KMS-11 (cell line): ENCODE measurements around the gene TDRD9.

Experiments
- H2AFZ ChIP-seq: fragments of 200-600 bp; sonication (generic); 2 replicates; pipeline ENCODE4 v1.6.1; 2016; ENCODE audit warnings: antibody characterized with exemption, mixed run types, low read depth
- H3K27ac ChIP-seq: fragments of 200-600 bp; sonication (generic); 2 replicates; pipeline ENCODE4 v1.6.1; 2016; ENCODE audit warnings: mild to moderate bottlenecking, mixed run types
- H3K27me3 ChIP-seq: fragments of 200-600 bp; sonication (generic); 2 replicates; pipeline ENCODE4 v1.6.1; 2017; ENCODE audit warnings: mild to moderate bottlenecking, low read depth, mixed run types, moderate library complexity; ENCODE audit not compliant: insufficient read depth
- H3K36me3 ChIP-seq: fragments of 200-600 bp; sonication (generic); 2 replicates; pipeline ENCODE4 v1.6.1; 2017; ENCODE audit warnings: mild to moderate bottlenecking, mixed run types; ENCODE audit not compliant: insufficient read depth
- H3K4me1 ChIP-seq: fragments of 200-600 bp; sonication (generic); 2 replicates; pipeline ENCODE4 v1.6.1; 2016; ENCODE audit warnings: mild to moderate bottlenecking, low read depth, mixed run types; ENCODE audit not compliant: poor library complexity, severe bottlenecking
- H3K4me2 ChIP-seq: fragments of 200-600 bp; sonication (generic); 2 replicates; pipeline ENCODE4 v1.7.0; 2016; ENCODE audit warnings: mild to moderate bottlenecking, mixed run types
- H3K4me3 ChIP-seq: fragments of 200-600 bp; sonication (generic); IDR thresholded peaks from 2 replicates; pipeline ENCODE4 v1.6.1; 2017; ENCODE audit warnings: low read depth, low read length, mixed read lengths; ENCODE audit not compliant: insufficient read depth
- H3K79me2 ChIP-seq: fragments of 200-600 bp; sonication (generic); 2 replicates; pipeline ENCODE4 v1.6.1; 2016; ENCODE audit warnings: low read depth, mixed run types; ENCODE audit not compliant: insufficient read depth
- H3K9ac ChIP-seq: fragments of 200-600 bp; sonication (generic); 2 replicates; pipeline ENCODE4 v1.6.1; 2016; ENCODE audit warnings: mild to moderate bottlenecking, mixed run types
- H4K20me1 ChIP-seq: fragments of 200-600 bp; sonication (generic); 2 replicates; pipeline ENCODE4 v1.6.1; 2016; ENCODE audit warnings: mild to moderate bottlenecking, mixed run types; ENCODE audit not compliant: insufficient read depth
- CTCF ChIP-seq: fragments of 200-600 bp; sonication (generic); conservative IDR thresholded peaks from 2 replicates; pipeline ENCODE4 v1.6.1; 2017; ENCODE audit warnings: low read depth, mild to moderate bottlenecking, antibody characterized with exemption, low read length, moderate library complexity, mixed read lengths

Gene TDRD9

GRCh38 chr14:103997391-103997790 lies 69.1 kb downstream of the TDRD9 start:
- Histone ChIP-seq H3K4me2 (no peak overlapping the region), H3K36me3 (no peaks in the 10 kb centered on the region), H3K4me1 (no peaks in the 10 kb centered on the region), H2AFZ (no peak overlapping the region), H4K20me1 (no peaks in the 10 kb centered on the region), H3K9ac (no peak overlapping the region), H3K27ac (no peak overlapping the region), H3K27me3 (no peaks in the 10 kb centered on the region), H3K79me2 (no peaks in the 10 kb centered on the region), H3K4me3 (no peak overlapping the region)
- TF ChIP-seq CTCF, result no peak

DNA sequence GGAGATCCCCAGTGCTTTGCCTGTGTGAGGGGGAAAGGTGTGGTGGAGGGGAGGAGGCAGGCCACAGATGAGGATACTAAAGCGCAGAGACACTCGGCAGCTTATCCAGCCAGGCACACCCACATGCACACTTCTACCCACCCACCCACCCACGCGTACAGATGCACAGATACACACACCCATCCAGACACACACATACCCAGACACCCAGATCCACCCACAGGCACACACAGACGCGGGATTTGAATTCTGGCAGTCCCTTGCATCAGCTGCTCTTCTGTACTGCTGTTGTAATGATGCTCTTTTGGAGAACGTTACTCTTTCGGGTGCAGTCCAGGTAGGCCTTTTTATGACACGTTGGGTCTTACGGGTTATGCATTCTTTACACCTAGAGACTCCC lies 69.8 kb downstream of the TDRD9 start:
- Histone ChIP-seq H3K4me2 (no peak overlapping the region), H3K36me3 (no peaks in the 10 kb centered on the region), H2AFZ (no peak overlapping the region), H3K79me2 (no peaks in the 10 kb centered on the region), H3K27ac (no peak overlapping the region), H4K20me1 (no peaks in the 10 kb centered on the region), H3K4me3 (no peak overlapping the region), H3K9ac (no peak overlapping the region), H3K4me1 (no peaks in the 10 kb centered on the region), H3K27me3 (no peaks in the 10 kb centered on the region)
- no peak for TF ChIP-seq CTCF

- Histone ChIP-seq H3K27me3 (no peaks in the 10 kb centered on the region), H3K36me3 (no peaks in the 10 kb centered on the region), H3K4me2 (no peak overlapping the region), H4K20me1 (no peaks in the 10 kb centered on the region), H3K27ac (no peak overlapping the region), H3K79me2 (no peaks in the 10 kb centered on the region), H3K9ac (no peak overlapping the region), H3K4me1 (no peaks in the 10 kb centered on the region), H3K4me3 (no peak overlapping the region), H2AFZ (no peak overlapping the region)
- TF ChIP-seq CTCF, result no peak
Observed at GRCh38 chr14:103999795-104000440, 71.7 kb downstream of the TDRD9 start.

- no peaks in the 10 kb centered on the region for H3K36me3 ChIP-seq
- H3K4me2 ChIP-seq, result no peak overlapping the region
- H3K4me1 ChIP-seq, result no peaks in the 10 kb centered on the region
- no peaks in the 10 kb centered on the region for H4K20me1 ChIP-seq
- no peak for TF ChIP-seq CTCF
- no peak overlapping the region for H2AFZ ChIP-seq
- H3K27me3 ChIP-seq, result no peaks in the 10 kb centered on the region
- no peak overlapping the region for H3K9ac ChIP-seq
- H3K4me3 ChIP-seq, result no peak overlapping the region
- H3K79me2 ChIP-seq, result no peaks in the 10 kb centered on the region
- no peak overlapping the region for H3K27ac ChIP-seq
Observed at GRCh38 chr14:104001003-104001402, 72.7 kb downstream of the TDRD9 start.
